Neural cell (in vitro differentiated cells): ENCODE results near the gene PDE1A.

ENCODE experiments used
- EZH2 ChIP-seq: fragments of 200-600, 300-800 bp; shearing (Covaris generic), sonication (generic); IDR thresholded peaks from 2 replicates; pipeline ENCODE4 v1.6.1; 2014; ENCODE audit warnings: antibody characterized with exemption, low read length, borderline replicate concordance, mild to moderate bottlenecking; ENCODE audit not compliant: insufficient read depth, poor library complexity, severe bottlenecking
- MXI1 ChIP-seq: fragments of 450-650 bp; conservative IDR thresholded peaks from 2 replicates; pipeline ENCODE4 v1.6.1; 2014; ENCODE audit warnings: antibody characterized with exemption, mild to moderate bottlenecking; ENCODE audit not compliant: poor library complexity, severe bottlenecking
- POLR2AphosphoS5 ChIP-seq: IDR thresholded peaks from 2 replicates; pipeline ENCODE4 v1.6.1; 2012
- RAD21 ChIP-seq: fragments of 450-650 bp; conservative IDR thresholded peaks from 2 replicates; pipeline ENCODE4 v1.6.1; 2014; ENCODE audit warnings: antibody characterized with exemption, mild to moderate bottlenecking, moderate library complexity
- TAF1 ChIP-seq: IDR thresholded peaks from 2 replicates; pipeline ENCODE4 v1.6.1; 2012; ENCODE audit warnings: low read depth
- TF ChIP-seq, protein P1 (sequence below): fragments of 450-650 bp; IDR thresholded peaks from 2 replicates; pipeline ENCODE4 v1.5.1; 2014; ENCODE audit warnings: antibody characterized with exemption, mild to moderate bottlenecking, moderate library complexity; ENCODE audit not compliant: poor library complexity, severe bottlenecking
- TF ChIP-seq, protein P2 (sequence below): IDR thresholded peaks from 2 replicates; pipeline ENCODE4 v1.6.1; 2012; ENCODE audit warnings: borderline replicate concordance

DNA sequence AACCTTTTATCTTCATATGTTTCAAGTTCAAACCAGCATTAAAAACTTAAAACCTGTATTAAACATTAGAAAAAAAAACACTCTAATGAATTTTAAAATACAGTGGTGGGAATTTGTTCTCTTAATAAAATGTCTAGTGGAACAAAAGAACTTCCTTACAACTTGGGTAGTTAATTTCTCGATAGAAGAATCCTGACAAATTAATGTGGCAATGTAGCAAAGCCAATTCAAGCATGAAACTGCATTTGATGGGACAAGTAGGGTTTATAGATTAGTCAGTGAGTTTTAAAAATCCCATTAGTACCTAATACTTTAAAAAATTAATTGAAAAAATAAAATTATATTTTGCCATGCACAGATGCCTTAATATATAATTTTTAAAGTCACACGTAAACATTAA lies 59.4 kb downstream of the PDE1A start:
- TF ChIP-seq, protein P1, sequence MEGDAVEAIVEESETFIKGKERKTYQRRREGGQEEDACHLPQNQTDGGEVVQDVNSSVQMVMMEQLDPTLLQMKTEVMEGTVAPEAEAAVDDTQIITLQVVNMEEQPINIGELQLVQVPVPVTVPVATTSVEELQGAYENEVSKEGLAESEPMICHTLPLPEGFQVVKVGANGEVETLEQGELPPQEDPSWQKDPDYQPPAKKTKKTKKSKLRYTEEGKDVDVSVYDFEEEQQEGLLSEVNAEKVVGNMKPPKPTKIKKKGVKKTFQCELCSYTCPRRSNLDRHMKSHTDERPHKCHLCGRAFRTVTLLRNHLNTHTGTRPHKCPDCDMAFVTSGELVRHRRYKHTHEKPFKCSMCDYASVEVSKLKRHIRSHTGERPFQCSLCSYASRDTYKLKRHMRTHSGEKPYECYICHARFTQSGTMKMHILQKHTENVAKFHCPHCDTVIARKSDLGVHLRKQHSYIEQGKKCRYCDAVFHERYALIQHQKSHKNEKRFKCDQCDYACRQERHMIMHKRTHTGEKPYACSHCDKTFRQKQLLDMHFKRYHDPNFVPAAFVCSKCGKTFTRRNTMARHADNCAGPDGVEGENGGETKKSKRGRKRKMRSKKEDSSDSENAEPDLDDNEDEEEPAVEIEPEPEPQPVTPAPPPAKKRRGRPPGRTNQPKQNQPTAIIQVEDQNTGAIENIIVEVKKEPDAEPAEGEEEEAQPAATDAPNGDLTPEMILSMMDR = no peak
- TF ChIP-seq RAD21 = no peak
- TF ChIP-seq EZH2 = no peak
- TF ChIP-seq POLR2AphosphoS5 = no peak
- no peak for TF ChIP-seq TAF1
- TF ChIP-seq, protein P2, sequence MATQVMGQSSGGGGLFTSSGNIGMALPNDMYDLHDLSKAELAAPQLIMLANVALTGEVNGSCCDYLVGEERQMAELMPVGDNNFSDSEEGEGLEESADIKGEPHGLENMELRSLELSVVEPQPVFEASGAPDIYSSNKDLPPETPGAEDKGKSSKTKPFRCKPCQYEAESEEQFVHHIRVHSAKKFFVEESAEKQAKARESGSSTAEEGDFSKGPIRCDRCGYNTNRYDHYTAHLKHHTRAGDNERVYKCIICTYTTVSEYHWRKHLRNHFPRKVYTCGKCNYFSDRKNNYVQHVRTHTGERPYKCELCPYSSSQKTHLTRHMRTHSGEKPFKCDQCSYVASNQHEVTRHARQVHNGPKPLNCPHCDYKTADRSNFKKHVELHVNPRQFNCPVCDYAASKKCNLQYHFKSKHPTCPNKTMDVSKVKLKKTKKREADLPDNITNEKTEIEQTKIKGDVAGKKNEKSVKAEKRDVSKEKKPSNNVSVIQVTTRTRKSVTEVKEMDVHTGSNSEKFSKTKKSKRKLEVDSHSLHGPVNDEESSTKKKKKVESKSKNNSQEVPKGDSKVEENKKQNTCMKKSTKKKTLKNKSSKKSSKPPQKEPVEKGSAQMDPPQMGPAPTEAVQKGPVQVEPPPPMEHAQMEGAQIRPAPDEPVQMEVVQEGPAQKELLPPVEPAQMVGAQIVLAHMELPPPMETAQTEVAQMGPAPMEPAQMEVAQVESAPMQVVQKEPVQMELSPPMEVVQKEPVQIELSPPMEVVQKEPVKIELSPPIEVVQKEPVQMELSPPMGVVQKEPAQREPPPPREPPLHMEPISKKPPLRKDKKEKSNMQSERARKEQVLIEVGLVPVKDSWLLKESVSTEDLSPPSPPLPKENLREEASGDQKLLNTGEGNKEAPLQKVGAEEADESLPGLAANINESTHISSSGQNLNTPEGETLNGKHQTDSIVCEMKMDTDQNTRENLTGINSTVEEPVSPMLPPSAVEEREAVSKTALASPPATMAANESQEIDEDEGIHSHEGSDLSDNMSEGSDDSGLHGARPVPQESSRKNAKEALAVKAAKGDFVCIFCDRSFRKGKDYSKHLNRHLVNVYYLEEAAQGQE = no peak
- TF ChIP-seq MXI1 = no peak
